B cell (primary cell): ENCODE measurements around the gene KISS1. TPM values are rescaled to one million over a fixed set of nuclear protein-coding genes. Genes with fewer than 3 reads are reported as not detected.
A peak's percentile ranks its signal among the peaks of the same experiment; 100 is the strongest.

Experiments
- ATAC-seq: fragments of 200-7000 bp; cut with Tn5 transposase; one replicate; pipeline ENCODE4 v1.10.0; 2021; ENCODE audit warnings: low read depth, mild to moderate bottlenecking, moderate number of reproducible peaks, moderate library complexity
- CTCF ChIA-PET: fragments of 350-600 bp; sonication (Branson Sonifier 250); formaldehyde crosslinking; loops from one replicate; lab custom pipeline; 2021; ENCODE audit warnings: antibody characterized with exemption, inconsistent platforms; lab: Charles Lee
- POLR2A ChIA-PET: fragments of 350-600 bp; sonication (Branson Sonifier 250); formaldehyde crosslinking; loops from one replicate; lab custom pipeline; 2021; ENCODE audit warnings: antibody characterized with exemption; lab: Charles Lee
- DNase-seq: peaks from one replicate; pipeline ENCODE4 v3.0.0; 2013
- H2AFZ ChIP-seq: 2 replicates; pipeline ENCODE4 v1.6.1; 2012; ENCODE audit warnings: mild to moderate bottlenecking, low read depth, low read length; ENCODE audit not compliant: insufficient read depth, poor library complexity, severe bottlenecking
- H3K27ac ChIP-seq, 2 donors: 1 replicate in 1 of 2; 2 replicates in 1 of 2; pipeline ENCODE4 v1.5.1; 2012 to 2013; ENCODE audit warnings: low read length in 2 of 2, mild to moderate bottlenecking in 2 of 2, moderate library complexity in 1 of 2
- H3K27me3 ChIP-seq, 4 experiments: fragments of 200-600 bp in 1 of 4; sonication (generic) in 1 of 4; replicated peaks in 1 of 4; 1 replicate in 2 of 4; 2 replicates in 2 of 4; pipeline versions ENCODE4 v1.6.1 to v1.7.0; 2013 to 2016; ENCODE audit warnings: low read length in 3 of 4, mild to moderate bottlenecking in 2 of 4, mixed read lengths in 1 of 4, moderate library complexity in 1 of 4; ENCODE audit not compliant: insufficient read depth in 4 of 4, control insufficient read depth in 3 of 4; ENCODE audit errors: control extremely low read depth in 1 of 4
- H3K36me3 ChIP-seq, 2 experiments: replicated peaks in 1 of 2; 1 replicate in 1 of 2; 2 replicates in 1 of 2; pipeline versions ENCODE4 v1.6.1 to v1.7.1; 2013; ENCODE audit warnings: low read length in 1 of 2; ENCODE audit not compliant: insufficient read depth in 2 of 2, control insufficient read depth in 1 of 2; ENCODE audit errors: control extremely low read depth in 1 of 2, extremely low read depth in 1 of 2
- H3K4me1 ChIP-seq, 2 donors: fragments of 200-600 bp in 1 of 2; sonication (generic) in 1 of 2; 1 replicate in 1 of 2; 2 replicates in 1 of 2; pipeline versions ENCODE4 v1.5.1 to v1.6.1; 2013 to 2017; ENCODE audit warnings: low read length in 2 of 2; ENCODE audit not compliant: control insufficient read depth in 2 of 2, insufficient read depth in 2 of 2
- H3K4me2 ChIP-seq: replicated peaks from 2 replicates; pipeline ENCODE3; 2012; ENCODE audit warnings: mild to moderate bottlenecking, low read depth, low read length; ENCODE audit not compliant: poor library complexity, severe bottlenecking
- H3K4me3 ChIP-seq, 5 experiments: fragments of 200-600 bp in 1 of 5; sonication (generic) in 1 of 5; 1 replicate in 3 of 5; 2 replicates in 2 of 5; pipeline versions ENCODE4 v1.5.1 to v1.7.0; 2011 to 2016; ENCODE audit warnings: low read length in 4 of 5, mild to moderate bottlenecking in 4 of 5, low read depth in 2 of 5, control low read depth in 1 of 5, moderate library complexity in 1 of 5; ENCODE audit not compliant: insufficient read depth in 1 of 5; ENCODE audit errors: control extremely low read depth in 1 of 5, extremely low read depth in 1 of 5
- H3K79me2 ChIP-seq: fragments of 200-600 bp; sonication (generic); one replicate; pipeline ENCODE4 v1.6.0; 2016; ENCODE audit warnings: low read length; ENCODE audit not compliant: control insufficient read depth, insufficient read depth
- H3K9ac ChIP-seq: fragments of 200-600 bp; sonication (generic); 2 replicates; pipeline ENCODE4 v1.6.1; 2017; ENCODE audit warnings: mild to moderate bottlenecking, low read length, moderate library complexity
- H3K9me3 ChIP-seq, 3 donors: one replicate each; pipeline versions ENCODE4 v1.6.1 to v1.7.1; 2013; ENCODE audit warnings: low read length in 2 of 3; ENCODE audit not compliant: control insufficient read depth in 2 of 3, insufficient read depth in 1 of 3; ENCODE audit errors: control extremely low read depth in 1 of 3
- H4K20me1 ChIP-seq: 2 replicates; pipeline ENCODE4 v1.6.0; 2012; ENCODE audit warnings: mild to moderate bottlenecking, low read length; ENCODE audit not compliant: insufficient read depth, control insufficient read depth, poor library complexity, severe bottlenecking
- H3K27ac Mint-ChIP-seq: one replicate; pipeline ENCODE4 v1.8.0; 2021; ENCODE audit warnings: mixed read lengths
- H3K27me3 Mint-ChIP-seq: one replicate; pipeline ENCODE4 v1.8.0; 2021; ENCODE audit warnings: mixed read lengths
- H3K4me1 Mint-ChIP-seq: one replicate; pipeline ENCODE4 v1.8.0; 2021; ENCODE audit warnings: mixed read lengths
- H3K4me3 Mint-ChIP-seq: one replicate; pipeline ENCODE4 v1.8.0; 2021; ENCODE audit warnings: mixed read lengths
- H3K9me3 Mint-ChIP-seq: one replicate; pipeline ENCODE4 v1.8.0; 2022; ENCODE audit warnings: mixed read lengths; ENCODE audit not compliant: insufficient read depth
- CTCF ChIP-seq: fragments of 200-600 bp; IDR thresholded peaks from one replicate; pipeline ENCODE4 v1.8.0; 2022; ENCODE audit warnings: antibody characterized with exemption, mild to moderate bottlenecking
- EZH2 ChIP-seq: IDR thresholded peaks from 2 replicates; pipeline ENCODE4 v1.6.1; 2012; ENCODE audit warnings: borderline replicate concordance, low read depth, mild to moderate bottlenecking, moderate library complexity, low read length; ENCODE audit not compliant: insufficient read depth, poor library complexity, severe bottlenecking
- WGBS: methylation state at CpG from one replicate; pipeline ENCODE4 v1.1.5; 2013; ENCODE audit warnings: missing lambda C conversion rate; ENCODE audit not compliant: insufficient coverage; 5-methylcytosine and 5-hydroxymethylcytosine counted together
- intact Hi-C: fragments of 100-400 bp; cut with micrococcal nuclease; formaldehyde crosslinking; loops from one replicate; pipeline ENCODE4 v1.10.0; 2022
- polyA plus RNA-seq: library from polyadenylated mRNA; depleted of rRNA; stranded (reverse); fragments of >200 nt; gene quantifications from 2 replicates; pipeline ENCODE4 v1.2.3, GENCODE V29; 2012
- total RNA-seq, 2 donors: library from RNA; stranded (reverse); fragments of 120-200 nt in 1 of 2; gene quantifications; 1 replicate in 1 of 2; 2 replicates in 1 of 2; pipeline versions ENCODE4 v1.2.3 to v1.2.4, GENCODE V29; 2013 to 2022

The KISS1 gene
- total and polyA plus RNA-seq, 2 donors (not counting 1 experiment from before 2014, with no cell fraction given), result not detected

GRCh38 chr1:204213668-204214662 is 17.7 kb upstream of the KISS1 start, which contains the start of gene GOLT1A:
GOLT1A (minus strand) TSS chr1:204213988; CDS start chr1:204213906, 82 bp downstream.
- Histone ChIP-seq H3K79me2 (no peaks in the 10 kb centered on the region), H3K4me3 (peak within 1 kb of the TSS in 3 of 5 experiments; percentile 25 to 50 (median 34)), H3K4me1 (peaks cover 12 to 15% of the 10 kb centered on the region in 2 donors), H3K36me3 (no peaks in the 10 kb centered on the region), H2AFZ (peak within 1 kb of the TSS; percentile 60), H3K9me3 (peaks cover 0 to 10% (median 0%) of the 10 kb centered on the region in 3 donors), H4K20me1 (no peaks in the 10 kb centered on the region), H3K27me3 (peaks cover 0 to 17% (median 7%) of the 10 kb centered on the region in 4 experiments), H3K4me2 (peak within 1 kb of the TSS; percentile 70), H3K9ac (peak within 1 kb of the TSS; percentile 36), H3K27ac (no peak within 1 kb of the TSS)
- peak; percentile 54 for DNase-seq
- ChIA-PET POLR2A (no interaction called here), CTCF (interaction anchor here (1.0 to 1.3 kb wide), 2 partner anchors 94 to 185 kb away, joined by 3 to 4 read pairs; no protein-coding TSS in a partner anchor)
- H3K27me3 Mint-ChIP-seq, result peaks cover 4% of the 10 kb centered on the region
- ATAC-seq, result peak; percentile 57
- intact Hi-C loops, result no loop called here
- H3K4me1 Mint-ChIP-seq, result peaks cover 7% of the 10 kb centered on the region
- H3K4me3 Mint-ChIP-seq, result peak within 1 kb of the TSS; percentile 75
- WGBS, result 19% methylated on average over 41 of the region's 41 CpGs
- no peak within 1 kb of the TSS for H3K27ac Mint-ChIP-seq
- peaks cover 3% of the 10 kb centered on the region for H3K9me3 Mint-ChIP-seq
- TF ChIP-seq CTCF, result no peak
- TF ChIP-seq EZH2, result no peak
